Measurements from ENCODE around the gene ANKRD23.

ANKRD23 gene

GRCh38 chr2:96819876-96820511, 23.8 kb downstream of the ANKRD23 start:
- Mint-ChIP-seq H3K4me3 (peak overlapping the region; percentile 2), H3K27me3 (ENCODE audit: low read depth, poor library complexity) (peaks cover 5% of the 10 kb centered on the region), H3K4me1 (peaks cover 70% of the 10 kb centered on the region), H3K9me3 (no peaks in the 10 kb centered on the region), H3K27ac (peak overlapping the region; percentile 54), H3K36me3 (ENCODE audit: low read depth) (peaks cover 29% of the 10 kb centered on the region)
- TF ChIP-seq, protein P1, sequence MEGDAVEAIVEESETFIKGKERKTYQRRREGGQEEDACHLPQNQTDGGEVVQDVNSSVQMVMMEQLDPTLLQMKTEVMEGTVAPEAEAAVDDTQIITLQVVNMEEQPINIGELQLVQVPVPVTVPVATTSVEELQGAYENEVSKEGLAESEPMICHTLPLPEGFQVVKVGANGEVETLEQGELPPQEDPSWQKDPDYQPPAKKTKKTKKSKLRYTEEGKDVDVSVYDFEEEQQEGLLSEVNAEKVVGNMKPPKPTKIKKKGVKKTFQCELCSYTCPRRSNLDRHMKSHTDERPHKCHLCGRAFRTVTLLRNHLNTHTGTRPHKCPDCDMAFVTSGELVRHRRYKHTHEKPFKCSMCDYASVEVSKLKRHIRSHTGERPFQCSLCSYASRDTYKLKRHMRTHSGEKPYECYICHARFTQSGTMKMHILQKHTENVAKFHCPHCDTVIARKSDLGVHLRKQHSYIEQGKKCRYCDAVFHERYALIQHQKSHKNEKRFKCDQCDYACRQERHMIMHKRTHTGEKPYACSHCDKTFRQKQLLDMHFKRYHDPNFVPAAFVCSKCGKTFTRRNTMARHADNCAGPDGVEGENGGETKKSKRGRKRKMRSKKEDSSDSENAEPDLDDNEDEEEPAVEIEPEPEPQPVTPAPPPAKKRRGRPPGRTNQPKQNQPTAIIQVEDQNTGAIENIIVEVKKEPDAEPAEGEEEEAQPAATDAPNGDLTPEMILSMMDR (IDR thresholded peaks at IDR 0.05): no peak
- DNase-seq: no peak

GRCh38 chr2:96819128-96819875, 24.5 kb downstream of the ANKRD23 start:
- TF ChIP-seq, protein P1 (IDR thresholded peaks at IDR 0.05): no peak
- peaks cover 72% of the 10 kb centered on the region for H3K4me1 Mint-ChIP-seq
- DNase-seq: no peak
- H3K9me3 Mint-ChIP-seq: no peaks in the 10 kb centered on the region
- H3K27ac Mint-ChIP-seq: peak overlapping the region; percentile 54
- peaks cover 24% of the 10 kb centered on the region for H3K36me3 Mint-ChIP-seq (ENCODE audit: low read depth)
- H3K4me3 Mint-ChIP-seq: peak overlapping the region; percentile 20
- peaks cover 6% of the 10 kb centered on the region for H3K27me3 Mint-ChIP-seq (ENCODE audit: low read depth, poor library complexity)

DNA sequence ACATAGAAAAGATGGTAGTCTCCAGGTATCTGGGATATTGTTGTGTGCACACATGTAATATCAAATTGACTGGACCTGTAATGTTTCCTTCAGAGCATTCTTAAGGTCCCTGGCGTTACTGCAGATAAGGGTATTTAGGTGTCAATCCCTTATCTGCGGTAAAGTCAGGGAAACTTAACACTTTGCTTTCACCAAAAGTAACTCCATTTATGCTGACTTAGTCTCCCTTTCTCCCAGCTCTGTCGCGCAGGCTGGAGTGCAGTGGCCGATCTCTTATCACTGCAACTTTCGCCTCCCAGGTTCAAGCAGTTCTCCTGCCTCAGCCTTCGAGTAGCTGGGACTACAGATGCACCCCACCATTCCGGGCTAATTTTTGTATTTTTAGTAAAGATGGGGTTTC, 25.9 kb downstream of the ANKRD23 start:
- DNase-seq: no peak
- peaks cover 21% of the 10 kb centered on the region for H3K36me3 Mint-ChIP-seq (ENCODE audit: low read depth)
- H3K4me1 Mint-ChIP-seq: peaks cover 60% of the 10 kb centered on the region
- peak overlapping the region; percentile 85 for H3K4me3 Mint-ChIP-seq
- TF ChIP-seq, protein P1 (IDR thresholded peaks at IDR 0.05): no peak
- H3K9me3 Mint-ChIP-seq: no peaks in the 10 kb centered on the region
- H3K27me3 Mint-ChIP-seq (ENCODE audit: low read depth, poor library complexity): peaks cover 6% of the 10 kb centered on the region
- H3K27ac Mint-ChIP-seq: no peak overlapping the region

GRCh38 chr2:96816836-96817702, 26.8 kb downstream of the ANKRD23 start:
- peaks cover 21% of the 10 kb centered on the region for H3K36me3 Mint-ChIP-seq (ENCODE audit: low read depth)
- peak overlapping the region; percentile 54 for H3K27ac Mint-ChIP-seq

GRCh38 chr2:96816127-96816835, 27.5 kb downstream of the ANKRD23 start, which contains the start of gene CNNM3:
TSS of gene CNNM3 (plus strand) at chr2:96816268. CDS start at chr2:96816278, 10 bp downstream.
- DNase-seq: peak; percentile 99
- TF ChIP-seq, protein P1 (IDR thresholded peaks at IDR 0.05): peak; percentile 45
- Mint-ChIP-seq H3K36me3 (ENCODE audit: low read depth) (peaks cover 19% of the 10 kb centered on the region), H3K4me3 (peak within 1 kb of the TSS; percentile 87), H3K4me1 (peaks cover 51% of the 10 kb centered on the region), H3K27me3 (ENCODE audit: low read depth, poor library complexity) (peaks cover 6% of the 10 kb centered on the region), H3K9me3 (no peaks in the 10 kb centered on the region), H3K27ac (no peak within 1 kb of the TSS)

More at GRCh38 chr2:96816836-96817702, 26.8 kb downstream of the ANKRD23 start:
- TF ChIP-seq, protein P1 (IDR thresholded peaks at IDR 0.05): no peak
- Mint-ChIP-seq H3K27me3 (ENCODE audit: low read depth, poor library complexity) (peaks cover 6% of the 10 kb centered on the region), H3K4me1 (peaks cover 54% of the 10 kb centered on the region), H3K4me3 (peak overlapping the region; percentile 85), H3K9me3 (no peaks in the 10 kb centered on the region)
- DNase-seq: peak; percentile 53

All from nephron progenitor cell (in vitro differentiated cells).